Activated T-helper 17 cell treated with anti-CD3 and anti-CD28 coated beads, Interleukin-2, amount 50 U/mL, for 72 hours (primary cell): ENCODE data around the gene MRPL48. TPM values are rescaled to one million over a fixed set of nuclear protein-coding genes. Genes with fewer than 3 reads are reported as not detected.
A peak's percentile ranks its signal among the peaks of the same experiment; 100 is the strongest.

Source experiments
- ATAC-seq: fragments of 150-1000 bp; cut with Tn5 transposase; replicated peaks from 2 replicates; pipeline ENCODE4 v1.10.0; 2021; ENCODE audit warnings: mild to moderate bottlenecking, moderate library complexity
- H3K27ac Mint-ChIP-seq: one replicate; pipeline ENCODE4 v1.8.0; 2022; ENCODE audit warnings: mixed read lengths
- H3K27me3 Mint-ChIP-seq: one replicate; pipeline ENCODE4 v1.8.0; 2022; ENCODE audit warnings: mixed read lengths
- H3K36me3 Mint-ChIP-seq: one replicate; pipeline ENCODE4 v1.8.0; 2022; ENCODE audit warnings: low read depth, mild to moderate bottlenecking, mixed read lengths
- H3K4me1 Mint-ChIP-seq: one replicate; pipeline ENCODE4 v1.8.0; 2022; ENCODE audit warnings: mixed read lengths
- H3K4me3 Mint-ChIP-seq: one replicate; pipeline ENCODE4 v1.8.0; 2022; ENCODE audit warnings: mild to moderate bottlenecking, mixed read lengths
- H3K9me3 Mint-ChIP-seq: one replicate; pipeline ENCODE4 v1.8.0; 2022; ENCODE audit warnings: mixed read lengths
- total RNA-seq, 2 donors: library from RNA; stranded (reverse); gene quantifications; one replicate each; pipeline ENCODE4 v1.2.3, GENCODE V29; 2022

The MRPL48 gene
- total RNA-seq, 2 donors from 2014 or later, result 28.1 to 39.6 TPM

DNA sequence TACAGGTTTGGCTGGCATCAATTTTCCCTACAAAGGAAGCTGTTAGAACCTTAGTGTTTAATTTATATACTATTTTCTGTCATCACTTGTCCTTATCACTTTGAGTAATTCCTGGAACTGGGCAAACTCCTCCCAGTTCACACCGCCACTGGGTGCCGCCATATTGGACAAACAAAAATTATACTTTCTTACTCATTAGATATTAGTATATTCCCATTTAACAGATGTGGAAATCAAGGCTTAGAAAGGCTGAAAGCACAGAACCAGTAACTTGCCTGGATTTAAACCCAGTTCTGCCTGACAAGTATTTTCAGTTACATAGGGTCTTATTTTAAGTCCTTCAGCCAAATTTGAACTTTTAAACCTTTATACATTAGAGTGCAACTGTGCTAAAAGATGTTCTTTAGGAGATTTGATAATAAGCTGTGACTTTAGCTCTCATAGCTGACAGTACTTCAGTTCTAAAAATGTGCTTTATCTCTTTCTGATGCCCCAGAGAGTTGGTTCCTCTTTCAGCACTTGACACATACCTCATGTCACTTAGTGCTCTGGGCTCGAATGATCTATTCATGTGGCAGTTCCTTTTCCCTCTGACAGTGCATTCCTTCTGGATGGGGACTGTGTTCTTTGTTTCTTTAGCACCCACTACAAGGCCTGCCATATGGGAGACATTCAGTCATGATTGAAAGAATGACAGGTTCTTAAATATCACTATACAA is 63.5 kb downstream of the MRPL48 start:
- H3K27ac Mint-ChIP-seq, result no peak overlapping the region
- no peaks in the 10 kb centered on the region for H3K27me3 Mint-ChIP-seq
- no peak overlapping the region for H3K4me3 Mint-ChIP-seq
- H3K36me3 Mint-ChIP-seq, result peaks cover 40% of the 10 kb centered on the region
- no peaks in the 10 kb centered on the region for H3K9me3 Mint-ChIP-seq
- H3K4me1 Mint-ChIP-seq, result no peaks in the 10 kb centered on the region
- ATAC-seq, result no peak

- H3K36me3 Mint-ChIP-seq, result peaks cover 32% of the 10 kb centered on the region
- no peaks in the 10 kb centered on the region for H3K9me3 Mint-ChIP-seq
- H3K4me3 Mint-ChIP-seq, result no peak overlapping the region
- no peaks in the 10 kb centered on the region for H3K27me3 Mint-ChIP-seq
- ATAC-seq, result no peak
- no peaks in the 10 kb centered on the region for H3K4me1 Mint-ChIP-seq
- H3K27ac Mint-ChIP-seq, result no peak overlapping the region
Measured at GRCh38 chr11:73852049-73852448, 64.4 kb downstream of the MRPL48 start.

- Mint-ChIP-seq H3K9me3 (no peaks in the 10 kb centered on the region), H3K36me3 (peaks cover 11% of the 10 kb centered on the region), H3K27me3 (no peaks in the 10 kb centered on the region), H3K4me1 (no peaks in the 10 kb centered on the region), H3K4me3 (no peak overlapping the region), H3K27ac (no peak overlapping the region)
- no peak for ATAC-seq
Measured at GRCh38 chr11:73854680-73855079, 67.0 kb downstream of the MRPL48 start.

GRCh38 chr11:73856031-73856567 is 68.4 kb downstream of the MRPL48 start:
- H3K36me3 Mint-ChIP-seq, result peaks cover 16% of the 10 kb centered on the region
- H3K27ac Mint-ChIP-seq, result no peak overlapping the region
- H3K9me3 Mint-ChIP-seq, result no peaks in the 10 kb centered on the region
- no peaks in the 10 kb centered on the region for H3K27me3 Mint-ChIP-seq
- H3K4me1 Mint-ChIP-seq, result no peaks in the 10 kb centered on the region
- no peak overlapping the region for H3K4me3 Mint-ChIP-seq
- no peak for ATAC-seq

DNA sequence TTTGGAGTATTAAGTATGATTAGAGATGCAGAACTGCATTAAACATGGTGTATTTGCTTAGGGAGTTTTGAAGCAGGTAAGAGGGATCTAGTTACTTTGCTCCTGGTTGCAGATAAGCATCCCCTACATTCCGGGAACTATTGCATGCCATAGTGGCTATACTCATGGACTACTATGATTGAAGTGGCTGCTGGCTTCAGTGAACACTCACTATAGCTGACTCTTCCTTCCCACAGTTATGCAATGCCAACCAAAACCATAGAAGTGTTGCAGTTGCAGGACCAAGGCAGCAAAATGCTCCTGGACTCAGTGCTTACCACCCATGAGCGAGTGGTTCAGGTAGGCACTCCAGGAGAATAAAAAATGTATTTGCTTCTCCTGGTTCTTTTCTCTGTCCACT is 72.0 kb downstream of the MRPL48 start:
- Mint-ChIP-seq H3K9me3 (no peaks in the 10 kb centered on the region), H3K27ac (no peak overlapping the region), H3K36me3 (peaks cover 41% of the 10 kb centered on the region), H3K27me3 (no peaks in the 10 kb centered on the region), H3K4me3 (no peak overlapping the region), H3K4me1 (no peaks in the 10 kb centered on the region)
- ATAC-seq, result no peak

- Mint-ChIP-seq H3K9me3 (no peaks in the 10 kb centered on the region), H3K27me3 (no peaks in the 10 kb centered on the region), H3K4me1 (no peaks in the 10 kb centered on the region), H3K27ac (peak overlapping the region; percentile 2), H3K36me3 (peaks cover 46% of the 10 kb centered on the region), H3K4me3 (no peak overlapping the region)
- ATAC-seq, result no peak
Measured at GRCh38 chr11:73860202-73860601, 72.5 kb downstream of the MRPL48 start.

DNA sequence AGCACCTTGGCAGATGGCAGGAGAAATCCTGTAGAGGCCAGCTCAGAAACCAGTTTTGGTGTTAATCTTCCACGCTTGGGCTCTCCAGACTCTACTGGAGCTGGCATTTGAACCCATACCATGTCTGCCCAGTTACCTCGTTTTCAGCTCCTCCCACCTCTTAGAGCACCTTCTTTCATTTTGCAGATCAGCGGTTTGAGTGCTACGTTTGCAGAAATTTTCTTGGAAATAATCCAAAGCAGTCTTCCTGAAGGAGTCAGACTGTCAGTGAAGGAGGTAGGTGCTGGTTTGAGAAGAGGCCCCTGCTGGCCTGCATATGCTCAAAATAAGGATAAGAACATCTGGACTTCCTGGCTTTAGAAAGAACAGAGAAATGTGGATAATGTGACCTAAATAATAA is 75.3 kb downstream of the MRPL48 start:
- no peaks in the 10 kb centered on the region for H3K4me1 Mint-ChIP-seq
- no peak for ATAC-seq
- no peak overlapping the region for H3K27ac Mint-ChIP-seq
- peaks cover 49% of the 10 kb centered on the region for H3K36me3 Mint-ChIP-seq
- no peaks in the 10 kb centered on the region for H3K9me3 Mint-ChIP-seq
- H3K4me3 Mint-ChIP-seq, result no peak overlapping the region
- H3K27me3 Mint-ChIP-seq, result no peaks in the 10 kb centered on the region

DNA sequence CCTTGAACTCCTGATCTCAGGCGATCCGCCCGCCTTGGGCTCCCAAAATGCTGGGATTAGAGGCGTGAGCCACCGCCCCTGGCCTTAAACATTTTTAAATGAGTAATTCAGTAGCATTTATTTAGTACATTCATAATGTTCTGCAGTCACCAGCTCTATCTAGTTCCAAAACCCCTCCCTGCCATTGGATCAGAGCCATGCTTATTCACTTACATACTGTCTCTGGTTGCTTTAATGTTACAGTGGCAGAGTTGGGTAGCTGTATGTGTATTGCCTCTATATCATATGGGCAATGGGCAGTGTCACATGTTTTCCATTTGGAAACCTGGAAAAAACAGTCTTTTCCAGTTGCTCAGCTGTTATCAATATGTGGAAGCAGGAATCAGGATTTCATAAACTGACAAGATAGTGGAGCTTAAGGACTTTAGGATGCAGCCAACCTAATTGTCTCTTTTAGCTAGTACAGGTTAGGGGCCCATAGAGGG is 78.5 kb downstream of the MRPL48 start:
- Mint-ChIP-seq H3K9me3 (no peaks in the 10 kb centered on the region), H3K4me3 (no peak overlapping the region), H3K27me3 (no peaks in the 10 kb centered on the region), H3K27ac (no peak overlapping the region), H3K4me1 (no peaks in the 10 kb centered on the region), H3K36me3 (peaks cover 45% of the 10 kb centered on the region)
- no peak for ATAC-seq

DNA sequence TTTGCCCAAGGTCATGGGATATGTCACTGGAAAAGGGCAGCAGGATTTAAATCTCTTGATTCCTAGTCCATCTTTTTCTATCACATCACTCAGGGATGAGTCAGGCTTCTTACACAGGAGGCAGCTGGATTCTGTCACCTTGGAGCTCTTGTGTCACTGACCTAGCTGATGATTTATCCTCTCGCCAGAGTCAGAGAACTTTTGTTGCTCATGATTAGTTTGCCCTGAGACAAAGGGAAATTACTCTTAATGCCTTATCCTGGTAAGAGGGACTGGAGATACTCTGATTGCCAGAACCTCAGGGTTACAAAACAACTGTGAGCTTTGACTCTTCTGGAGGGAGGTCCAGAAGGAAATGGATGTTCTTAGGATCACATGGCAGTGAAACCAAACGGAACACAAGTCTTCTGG is 78.9 kb downstream of the MRPL48 start:
- H3K9me3 Mint-ChIP-seq, result no peaks in the 10 kb centered on the region
- peaks cover 45% of the 10 kb centered on the region for H3K36me3 Mint-ChIP-seq
- H3K27me3 Mint-ChIP-seq, result no peaks in the 10 kb centered on the region
- H3K4me1 Mint-ChIP-seq, result no peaks in the 10 kb centered on the region
- no peak overlapping the region for H3K4me3 Mint-ChIP-seq
- ATAC-seq, result peak; percentile 26
- H3K27ac Mint-ChIP-seq, result no peak overlapping the region

DNA sequence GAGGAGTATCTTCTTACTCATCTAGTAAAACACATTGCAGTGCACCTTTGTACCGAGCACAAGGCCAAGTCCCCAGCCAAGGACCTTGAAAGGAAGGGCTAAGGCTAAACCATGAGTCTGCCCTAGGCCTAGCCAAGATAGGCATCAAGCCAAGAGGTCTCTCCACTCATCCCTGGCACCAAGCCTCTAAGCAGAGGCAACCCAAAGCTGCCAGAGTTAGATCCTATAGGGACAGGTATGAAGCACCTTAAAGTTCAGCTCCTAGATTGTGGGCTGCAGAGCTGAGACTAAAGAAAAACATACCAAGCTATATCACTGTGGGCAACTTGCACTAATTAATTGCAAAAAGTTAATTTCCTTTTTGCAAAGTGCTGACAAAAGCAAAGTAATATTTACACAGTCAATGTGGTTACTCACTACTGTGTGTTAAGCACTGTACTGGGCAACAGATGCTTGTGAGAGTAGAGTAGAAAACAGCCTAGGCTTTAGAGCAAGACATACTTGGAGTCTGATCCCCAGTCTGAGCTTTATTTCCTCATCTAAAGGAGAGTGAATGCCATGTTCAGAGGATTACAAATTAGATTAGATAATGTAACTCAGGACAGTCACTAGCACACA is 81.8 kb downstream of the MRPL48 start:
- no peak overlapping the region for H3K4me3 Mint-ChIP-seq
- peaks cover 55% of the 10 kb centered on the region for H3K36me3 Mint-ChIP-seq
- ATAC-seq, result no peak
- no peaks in the 10 kb centered on the region for H3K27me3 Mint-ChIP-seq
- peak overlapping the region; percentile 28 for H3K27ac Mint-ChIP-seq
- no peaks in the 10 kb centered on the region for H3K9me3 Mint-ChIP-seq
- no peaks in the 10 kb centered on the region for H3K4me1 Mint-ChIP-seq

DNA sequence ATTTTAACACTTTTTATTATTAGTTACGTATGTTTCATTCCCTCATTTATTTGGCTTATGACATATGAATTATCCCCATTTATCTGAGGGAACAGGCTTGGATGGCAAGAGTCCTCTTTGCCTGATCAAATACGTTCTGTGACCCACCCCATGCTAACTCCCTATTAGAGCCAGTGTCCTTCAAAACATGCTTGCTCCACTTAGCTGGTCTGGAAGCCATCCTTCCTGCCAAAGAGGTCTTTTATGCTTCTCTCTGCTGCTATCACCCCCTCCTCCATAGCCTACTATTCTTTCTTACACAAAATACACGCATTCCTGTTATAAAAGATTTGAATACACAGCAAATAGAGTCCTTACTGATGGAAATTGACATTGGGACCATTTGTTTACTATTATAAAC is 82.6 kb downstream of the MRPL48 start:
- Mint-ChIP-seq H3K4me1 (peaks cover 2% of the 10 kb centered on the region), H3K36me3 (peaks cover 55% of the 10 kb centered on the region), H3K27me3 (no peaks in the 10 kb centered on the region), H3K4me3 (no peak overlapping the region), H3K27ac (no peak overlapping the region), H3K9me3 (no peaks in the 10 kb centered on the region)
- no peak for ATAC-seq

- Mint-ChIP-seq H3K27me3 (no peaks in the 10 kb centered on the region), H3K4me3 (no peak overlapping the region), H3K27ac (peak overlapping the region; percentile 38), H3K36me3 (peaks cover 72% of the 10 kb centered on the region), H3K4me1 (peaks cover 7% of the 10 kb centered on the region), H3K9me3 (no peaks in the 10 kb centered on the region)
- ATAC-seq, result no peak
Measured at GRCh38 chr11:73872749-73873357, 85.2 kb downstream of the MRPL48 start.

DNA sequence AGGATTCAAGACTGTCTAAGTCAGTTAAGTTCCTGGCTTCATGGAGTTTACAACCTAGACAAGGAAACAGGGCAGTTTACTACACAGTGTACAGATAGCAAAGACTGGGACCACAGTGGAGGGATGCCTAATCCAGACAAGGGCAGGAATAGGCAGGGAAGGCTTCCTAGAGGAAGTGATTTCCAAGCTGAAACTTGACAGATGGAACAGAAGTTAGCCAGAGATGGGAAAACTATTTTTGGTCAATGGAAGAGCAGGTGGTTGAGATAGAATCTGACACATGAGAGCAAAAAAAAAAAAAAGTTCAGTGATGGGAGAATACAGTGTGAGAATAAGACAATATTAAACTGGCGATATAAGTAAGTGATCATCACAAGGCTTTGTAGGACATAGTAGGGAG is 87.7 kb downstream of the MRPL48 start:
- H3K4me3 Mint-ChIP-seq, result peak overlapping the region; percentile 94
- H3K9me3 Mint-ChIP-seq, result no peaks in the 10 kb centered on the region
- peaks cover 68% of the 10 kb centered on the region for H3K36me3 Mint-ChIP-seq
- no peaks in the 10 kb centered on the region for H3K27me3 Mint-ChIP-seq
- ATAC-seq, result no peak
- peaks cover 7% of the 10 kb centered on the region for H3K4me1 Mint-ChIP-seq
- peak overlapping the region; percentile 97 for H3K27ac Mint-ChIP-seq

GRCh38 chr11:73875840-73876239 is 88.2 kb downstream of the MRPL48 start:
- Mint-ChIP-seq H3K4me3 (peak overlapping the region; percentile 94), H3K36me3 (peaks cover 63% of the 10 kb centered on the region), H3K9me3 (no peaks in the 10 kb centered on the region), H3K27me3 (no peaks in the 10 kb centered on the region), H3K27ac (peak overlapping the region; percentile 97), H3K4me1 (peaks cover 7% of the 10 kb centered on the region)
- ATAC-seq, result no peak
